Ectodermal cell (in vitro differentiated cells): ENCODE results near the gene PLIN3. TPM values are rescaled to one million over a fixed set of nuclear protein-coding genes. Genes with fewer than 3 reads are reported as not detected.
A peak's percentile ranks its signal among the peaks of the same experiment; 100 is the strongest.

Experiments used
- H3K27ac ChIP-seq: 2 replicates; pipeline ENCODE4 v1.7.0; 2013; ENCODE audit warnings: mild to moderate bottlenecking, low read depth, low read length; ENCODE audit not compliant: insufficient read depth, poor library complexity, severe bottlenecking
- H3K27me3 ChIP-seq: 2 replicates; pipeline ENCODE4 v1.7.0; 2013; ENCODE audit warnings: mild to moderate bottlenecking, low read length; ENCODE audit not compliant: insufficient read depth, control insufficient read depth, poor library complexity, severe bottlenecking
- H3K36me3 ChIP-seq: one replicate; pipeline ENCODE4 v1.7.0; 2013; ENCODE audit warnings: low read length; ENCODE audit not compliant: control insufficient read depth, insufficient read depth
- H3K4me1 ChIP-seq: one replicate; pipeline ENCODE4 v1.7.0; 2013; ENCODE audit warnings: low read length; ENCODE audit not compliant: control insufficient read depth, insufficient read depth
- H3K4me3 ChIP-seq: 2 replicates; pipeline ENCODE4 v1.7.0; 2013; ENCODE audit warnings: low read depth, low read length, control low read depth; ENCODE audit not compliant: insufficient read depth
- H3K9me3 ChIP-seq: 2 replicates; pipeline ENCODE4 v1.7.0; 2013; ENCODE audit warnings: mild to moderate bottlenecking, low read length, moderate library complexity; ENCODE audit not compliant: control insufficient read depth
- WGBS, 2 experiments: methylation state at CpG; one replicate each; pipeline ENCODE4 v1.1.7; 2013; ENCODE audit warnings: missing lambda C conversion rate in 2 of 2; 5-methylcytosine and 5-hydroxymethylcytosine counted together
- polyA plus RNA-seq, 4 experiments: library from polyadenylated mRNA; stranded (reverse); fragments of 50-300 nt; gene quantifications; one replicate each; pipeline ENCODE4 v1.2.3, GENCODE V29; 2013

Gene PLIN3, protein sequence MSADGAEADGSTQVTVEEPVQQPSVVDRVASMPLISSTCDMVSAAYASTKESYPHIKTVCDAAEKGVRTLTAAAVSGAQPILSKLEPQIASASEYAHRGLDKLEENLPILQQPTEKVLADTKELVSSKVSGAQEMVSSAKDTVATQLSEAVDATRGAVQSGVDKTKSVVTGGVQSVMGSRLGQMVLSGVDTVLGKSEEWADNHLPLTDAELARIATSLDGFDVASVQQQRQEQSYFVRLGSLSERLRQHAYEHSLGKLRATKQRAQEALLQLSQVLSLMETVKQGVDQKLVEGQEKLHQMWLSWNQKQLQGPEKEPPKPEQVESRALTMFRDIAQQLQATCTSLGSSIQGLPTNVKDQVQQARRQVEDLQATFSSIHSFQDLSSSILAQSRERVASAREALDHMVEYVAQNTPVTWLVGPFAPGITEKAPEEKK
- 81.9 TPM for polyA plus RNA-seq (2013, experiment 1 of 4)
- polyA plus RNA-seq (2013, experiment 2 of 4), result 83.0 TPM
- polyA plus RNA-seq (2013, experiment 3 of 4), result 66.3 TPM
- polyA plus RNA-seq (2013, experiment 4 of 4), result 66.7 TPM

DNA sequence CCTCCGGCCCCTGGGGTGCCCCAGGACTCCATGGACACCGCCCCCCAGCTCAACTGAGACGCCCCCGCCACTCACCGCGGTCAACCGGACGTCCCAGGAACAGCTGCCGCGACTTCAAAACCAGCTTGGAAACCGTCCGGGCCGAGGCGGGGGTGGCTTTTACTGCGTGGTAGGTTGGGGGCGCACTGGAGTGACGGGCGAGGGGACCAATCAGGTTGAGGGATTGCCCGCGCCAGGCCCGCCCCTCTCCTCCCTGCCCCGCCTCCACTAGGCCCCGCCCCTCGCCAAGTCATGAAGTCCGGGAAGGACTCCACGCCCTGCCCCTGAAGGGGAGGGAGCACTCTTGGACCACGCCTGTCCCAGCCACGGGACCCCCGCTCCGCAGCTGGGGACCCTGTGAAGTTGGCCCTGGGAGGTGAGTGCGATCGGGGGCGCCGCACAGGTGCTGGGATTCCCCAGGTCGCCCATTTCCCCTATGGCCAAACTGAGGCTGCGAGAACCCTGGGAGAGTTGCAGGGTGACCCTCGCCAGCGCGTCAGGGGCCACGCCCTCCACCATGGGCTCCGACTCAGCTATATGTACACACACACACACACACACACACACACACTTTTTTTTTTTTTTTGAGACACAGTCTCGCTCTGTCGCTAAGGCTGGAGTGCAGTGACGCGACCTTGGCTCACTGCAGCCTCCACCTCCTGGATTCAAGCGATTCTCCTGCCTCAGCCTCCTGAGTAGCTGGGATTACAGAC, at the start of gene PLIN3:
PLIN3 (minus strand) TSS at position 134 of the 752 bp plus-strand sequence. CDS start 6,273 bp downstream, outside the sequence.
- Histone ChIP-seq H3K36me3 (no peaks in the 10 kb centered on the region), H3K27ac (peak within 1 kb of the TSS; percentile 55), H3K4me1 (peaks cover 5% of the 10 kb centered on the region), H3K9me3 (no peaks in the 10 kb centered on the region), H3K4me3 (peak within 1 kb of the TSS; percentile 91), H3K27me3 (no peaks in the 10 kb centered on the region)
- WGBS, 2 experiments, result 12 to 14% methylated on average over 44 to 46 of the region's 46 CpGs

DNA sequence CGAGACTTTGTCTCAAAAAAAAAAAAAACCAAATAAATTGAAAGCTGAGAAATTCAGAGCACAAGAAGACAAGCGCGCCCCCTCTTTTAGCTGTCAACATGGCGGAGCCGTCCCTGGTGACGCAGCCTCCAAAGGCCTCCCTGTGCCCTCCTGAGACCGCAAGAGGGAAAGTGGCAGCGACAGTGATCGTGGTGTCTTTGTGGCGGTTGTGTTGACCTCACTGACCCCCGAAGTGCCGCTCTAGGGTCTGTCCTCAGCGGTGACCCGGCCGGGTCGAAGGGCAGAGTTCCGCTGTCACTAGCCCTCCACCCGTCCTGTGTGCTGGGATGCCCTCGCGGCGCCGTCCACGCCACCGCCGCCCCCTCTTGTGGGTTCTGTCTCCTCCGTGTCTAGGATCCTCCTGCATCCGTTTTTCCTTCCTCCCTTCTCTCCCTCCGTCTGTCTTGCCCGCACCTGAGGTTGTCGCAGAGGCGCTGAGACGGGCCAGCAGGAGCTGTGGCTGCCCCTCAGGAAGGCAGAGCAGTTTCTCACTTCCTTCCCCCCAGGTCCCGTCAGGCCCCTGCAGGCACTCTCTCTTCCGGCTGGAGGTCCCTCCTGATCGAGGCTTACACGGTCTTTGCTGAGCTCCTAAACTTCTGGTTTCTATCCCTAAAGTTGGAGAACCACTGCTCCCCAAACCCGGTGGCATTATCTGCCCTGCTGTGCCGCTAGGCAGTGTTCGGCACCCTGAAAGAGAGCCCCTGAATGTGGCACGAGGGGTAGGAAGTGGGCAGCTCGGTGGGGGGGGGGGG, 49.0 kb upstream of the PLIN3 start:
- Histone ChIP-seq H3K27me3 (no peaks in the 10 kb centered on the region), H3K9me3 (no peaks in the 10 kb centered on the region), H3K36me3 (peaks cover 23% of the 10 kb centered on the region), H3K4me3 (no peak overlapping the region), H3K27ac (no peak overlapping the region), H3K4me1 (peaks cover 15% of the 10 kb centered on the region)
- 95 to 96% methylated on average over 41 of the region's 41 CpGs for WGBS, 2 experiments

DNA sequence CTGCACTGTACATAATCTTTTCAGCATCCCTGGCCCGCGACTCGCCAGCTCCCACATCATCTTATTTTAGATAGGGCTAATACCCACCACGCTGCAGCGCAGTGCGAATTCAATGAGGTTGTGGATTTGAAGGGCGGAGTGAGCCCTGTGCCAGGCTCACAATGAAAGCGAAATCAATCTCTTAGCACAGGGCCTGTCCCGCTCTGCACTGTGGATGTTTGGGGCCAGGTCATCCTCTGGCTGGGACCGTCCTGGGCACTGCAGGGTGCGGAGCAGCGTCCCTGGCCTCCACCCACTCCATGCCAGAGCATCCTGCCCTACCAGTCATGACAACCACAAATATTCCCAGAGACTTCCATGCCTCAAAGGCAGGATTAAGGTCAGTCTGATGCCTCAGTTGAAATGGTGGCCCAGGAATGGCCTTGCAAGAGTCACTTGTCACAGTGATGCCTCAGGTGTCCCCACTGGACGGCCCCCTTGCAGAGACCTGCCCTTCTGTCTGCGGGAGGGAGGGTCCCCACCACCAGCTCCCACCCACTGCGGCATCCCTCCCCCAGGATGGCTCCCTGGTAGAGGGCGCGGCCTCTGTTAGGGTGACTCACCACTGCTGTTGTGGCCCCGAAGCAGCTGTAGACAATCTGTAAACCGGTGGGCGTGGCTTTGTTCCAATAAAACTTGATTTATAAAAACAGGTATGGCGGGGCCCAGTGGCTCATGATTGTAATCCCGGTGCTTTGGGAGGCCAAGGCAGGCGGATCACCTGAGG, 47.5 kb upstream of the PLIN3 start:
- 90% methylated on average over 23 of the region's 23 CpGs for WGBS, 2 experiments
- no peaks in the 10 kb centered on the region for H3K9me3 ChIP-seq
- H3K4me1 ChIP-seq, result peaks cover 26% of the 10 kb centered on the region
- H3K4me3 ChIP-seq, result no peak overlapping the region
- no peaks in the 10 kb centered on the region for H3K27me3 ChIP-seq
- H3K36me3 ChIP-seq, result peaks cover 12% of the 10 kb centered on the region
- peak overlapping the region; percentile 16 for H3K27ac ChIP-seq

- no peaks in the 10 kb centered on the region for H3K27me3 ChIP-seq
- no peaks in the 10 kb centered on the region for H3K9me3 ChIP-seq
- H3K27ac ChIP-seq, result no peak overlapping the region
- H3K4me3 ChIP-seq, result no peak overlapping the region
- H3K36me3 ChIP-seq, result peaks cover 12% of the 10 kb centered on the region
- WGBS, 2 experiments, result 93% methylated on average over 24 of the region's 24 CpGs
- peaks cover 26% of the 10 kb centered on the region for H3K4me1 ChIP-seq
Measured at GRCh38 chr19:4913996-4914735, 46.7 kb upstream of the PLIN3 start.

- peak overlapping the region; percentile 63 for H3K4me3 ChIP-seq
- no peaks in the 10 kb centered on the region for H3K27me3 ChIP-seq
- H3K4me1 ChIP-seq, result peaks cover 26% of the 10 kb centered on the region
- H3K27ac ChIP-seq, result peak overlapping the region; percentile 33
- 69 to 74% methylated on average over 29 of the region's 29 CpGs for whole genome bisulfite sequencing, 2 experiments
- peaks cover 12% of the 10 kb centered on the region for H3K36me3 ChIP-seq
- H3K9me3 ChIP-seq, result no peaks in the 10 kb centered on the region
Measured at GRCh38 chr19:4911786-4912672, 44.6 kb upstream of the PLIN3 start.

GRCh38 chr19:4911314-4911713, 43.8 kb upstream of the PLIN3 start:
- Histone ChIP-seq H3K9me3 (no peaks in the 10 kb centered on the region), H3K4me1 (peaks cover 26% of the 10 kb centered on the region), H3K4me3 (peak overlapping the region; percentile 63), H3K27ac (peak overlapping the region; percentile 33), H3K27me3 (no peaks in the 10 kb centered on the region), H3K36me3 (peaks cover 12% of the 10 kb centered on the region)
- 69 to 79% methylated on average over 15 of the region's 15 CpGs for WGBS, 2 experiments

- peaks cover 10% of the 10 kb centered on the region for H3K36me3 ChIP-seq
- 46 to 55% methylated on average over 23 of the region's 23 CpGs for WGBS, 2 experiments
- H3K4me3 ChIP-seq, result peak overlapping the region; percentile 63
- H3K27me3 ChIP-seq, result no peaks in the 10 kb centered on the region
- H3K27ac ChIP-seq, result peak overlapping the region; percentile 33
- peaks cover 26% of the 10 kb centered on the region for H3K4me1 ChIP-seq
- H3K9me3 ChIP-seq, result no peaks in the 10 kb centered on the region
Measured at GRCh38 chr19:4910594-4911281, 43.3 kb upstream of the PLIN3 start.

DNA sequence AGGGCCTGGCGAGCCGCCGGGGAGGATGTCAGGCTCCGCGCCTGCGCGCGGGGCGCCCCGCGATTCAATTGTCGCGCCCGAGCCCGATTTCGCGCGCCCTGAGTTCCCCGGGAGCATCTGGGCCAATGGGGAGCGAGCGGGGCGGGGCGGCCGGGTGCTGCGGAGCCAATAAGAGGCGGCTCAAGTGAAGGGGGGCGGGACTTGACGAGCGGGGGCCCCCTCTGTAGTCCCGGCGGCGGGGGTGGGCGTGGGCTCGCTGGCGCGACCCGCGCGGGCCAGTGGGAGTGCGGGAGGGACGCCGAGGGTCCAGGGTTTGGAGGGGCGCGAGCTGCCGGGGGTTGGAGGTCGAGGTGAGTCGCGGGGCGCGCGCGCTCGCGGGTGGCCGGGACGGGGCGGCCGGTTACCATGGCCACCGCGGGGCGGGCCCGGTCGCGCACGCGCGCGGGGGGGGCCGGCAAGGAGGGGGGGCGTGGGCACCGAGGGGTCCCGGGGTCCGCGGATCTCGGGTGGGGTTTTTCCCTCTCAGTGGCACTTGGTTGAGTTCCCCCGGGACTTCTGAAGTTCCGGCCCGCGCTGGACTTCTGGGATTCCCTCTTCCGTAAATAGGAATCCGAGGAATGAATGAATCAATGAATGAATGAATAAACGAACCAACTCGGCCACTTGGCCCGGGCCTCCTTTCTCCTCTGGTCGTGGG, 42.6 kb upstream of the PLIN3 start:
- Histone ChIP-seq H3K27ac (no peak overlapping the region), H3K27me3 (no peaks in the 10 kb centered on the region), H3K36me3 (peaks cover 8% of the 10 kb centered on the region), H3K4me3 (peak overlapping the region; percentile 63), H3K4me1 (peaks cover 26% of the 10 kb centered on the region), H3K9me3 (no peaks in the 10 kb centered on the region)
- 1% methylated on average over 85 of the region's 85 CpGs for WGBS, 2 experiments
